Measurements from ENCODE around the gene CELF2. TPM values are rescaled to one million over a fixed set of nuclear protein-coding genes. Genes with fewer than 3 reads are reported as not detected.

Gene CELF2
- total and polyA plus RNA-seq, 2 donors from 2014 or later: 1.7 to 39.2 TPM

DNA sequence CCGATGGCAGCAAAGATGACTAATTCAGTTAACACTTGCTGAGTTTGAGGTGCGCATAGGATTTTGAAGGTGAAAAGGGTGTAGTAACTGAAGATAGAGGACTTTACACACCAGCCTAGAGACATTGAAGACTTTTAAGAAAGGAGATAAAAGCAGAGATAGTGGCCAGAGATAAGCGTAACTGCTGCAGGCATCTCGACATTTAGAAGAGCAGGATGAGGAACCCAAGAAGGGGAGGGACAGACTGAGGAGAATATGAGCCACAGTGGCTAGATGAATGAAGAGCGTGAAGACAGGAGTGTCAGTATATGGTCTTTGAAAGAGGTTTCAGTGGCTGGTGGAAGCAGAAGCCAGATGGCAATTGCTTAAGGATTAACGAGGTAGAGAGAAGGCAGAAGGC lies 71.6 kb downstream of the CELF2 start:
- H3K9ac ChIP-seq (ENCODE audit: low read length in 3 of 3): no peak overlapping the region
- H3K27ac ChIP-seq (ENCODE audit: low read depth in 2 of 2, low read length in 2 of 2): no peak overlapping the region
- no peaks in the 10 kb centered on the region for H3K9me3 ChIP-seq (ENCODE audit: control insufficient read depth in 2 of 3, insufficient read depth in 1 of 3, low read length in 3 of 3)
- intact Hi-C loops (cut with DNase I): no loop called here
- no peak for TF ChIP-seq CTCF (IDR thresholded peaks at IDR 0.05; ENCODE audit: borderline replicate concordance, extremely low read depth, insufficient read depth)
- H3K27me3 ChIP-seq (ENCODE audit: control insufficient read depth, insufficient read depth, low read length): no peaks in the 10 kb centered on the region
- H3K36me3 ChIP-seq (ENCODE audit: control insufficient read depth in 2 of 3, insufficient read depth in 3 of 3, low read length in 3 of 3): no peaks in the 10 kb centered on the region
- no peak overlapping the region for H3K4me3 ChIP-seq (ENCODE audit: low read length in 3 of 3)
- no peak for FAIRE-seq
- no peaks in the 10 kb centered on the region for H3K4me1 ChIP-seq (ENCODE audit: control insufficient read depth in 2 of 3, insufficient read depth in 2 of 3, low read depth in 1 of 3, low read length in 3 of 3)
- DNase-seq: no peak

- H3K9ac ChIP-seq (ENCODE audit: low read length in 3 of 3): no peak overlapping the region
- no peaks in the 10 kb centered on the region for H3K27me3 ChIP-seq (ENCODE audit: control insufficient read depth, insufficient read depth, low read length)
- intact Hi-C loops (cut with DNase I): no loop called here
- H3K36me3 ChIP-seq (ENCODE audit: control insufficient read depth in 2 of 3, insufficient read depth in 3 of 3, low read length in 3 of 3): no peaks in the 10 kb centered on the region
- no peaks in the 10 kb centered on the region for H3K9me3 ChIP-seq (ENCODE audit: control insufficient read depth in 2 of 3, insufficient read depth in 1 of 3, low read length in 3 of 3)
- no peaks in the 10 kb centered on the region for H3K4me1 ChIP-seq (ENCODE audit: control insufficient read depth in 2 of 3, insufficient read depth in 2 of 3, low read depth in 1 of 3, low read length in 3 of 3)
- DNase-seq (no peak), FAIRE-seq (no peak)
- no peak overlapping the region for H3K4me3 ChIP-seq (ENCODE audit: low read length in 3 of 3)
- no peak overlapping the region for H3K27ac ChIP-seq (ENCODE audit: low read depth in 2 of 2, low read length in 2 of 2)
- TF ChIP-seq CTCF (IDR thresholded peaks at IDR 0.05; ENCODE audit: borderline replicate concordance, extremely low read depth, insufficient read depth): no peak
Observed at GRCh38 chr10:11091517-11092102, 73.9 kb downstream of the CELF2 start.

GRCh38 chr10:11093771-11094736 lies 76.4 kb downstream of the CELF2 start:
- DNase-seq (peak in 1 of 5 donors; percentile 20), FAIRE-seq (no peak)
- H3K4me1 ChIP-seq (ENCODE audit: control insufficient read depth in 2 of 3, insufficient read depth in 2 of 3, low read depth in 1 of 3, low read length in 3 of 3): no peaks in the 10 kb centered on the region
- H3K36me3 ChIP-seq (ENCODE audit: control insufficient read depth in 2 of 3, insufficient read depth in 3 of 3, low read length in 3 of 3): no peaks in the 10 kb centered on the region
- H3K27me3 ChIP-seq (ENCODE audit: control insufficient read depth, insufficient read depth, low read length): no peaks in the 10 kb centered on the region
- TF ChIP-seq CTCF (IDR thresholded peaks at IDR 0.05; ENCODE audit: borderline replicate concordance, extremely low read depth, insufficient read depth): no peak
- intact Hi-C loops (cut with DNase I): no loop called here
- no peak overlapping the region for H3K27ac ChIP-seq (ENCODE audit: low read depth in 2 of 2, low read length in 2 of 2)
- no peaks in the 10 kb centered on the region for H3K9me3 ChIP-seq (ENCODE audit: control insufficient read depth in 2 of 3, insufficient read depth in 1 of 3, low read length in 3 of 3)
- no peak overlapping the region for H3K4me3 ChIP-seq (ENCODE audit: low read length in 3 of 3)
- no peak overlapping the region for H3K9ac ChIP-seq (ENCODE audit: low read length in 3 of 3)

Measured in kidney (tissue), 14 donors.